Left hindlimb (tissue), 1 donor: ENCODE data around the gene HNRNPD.
A peak's percentile ranks its signal among the peaks of the same experiment; 100 is the strongest.
"Not testable (repeated sequence)": the region's sequence is repeated elsewhere in the genome, so short reads cannot be mapped to it uniquely, and the experiment has no call there.

Experiments
- DNase-seq: peaks from one replicate; pipeline ENCODE4 v3.0.0-alpha.2; 2018

Gene HNRNPD, protein sequence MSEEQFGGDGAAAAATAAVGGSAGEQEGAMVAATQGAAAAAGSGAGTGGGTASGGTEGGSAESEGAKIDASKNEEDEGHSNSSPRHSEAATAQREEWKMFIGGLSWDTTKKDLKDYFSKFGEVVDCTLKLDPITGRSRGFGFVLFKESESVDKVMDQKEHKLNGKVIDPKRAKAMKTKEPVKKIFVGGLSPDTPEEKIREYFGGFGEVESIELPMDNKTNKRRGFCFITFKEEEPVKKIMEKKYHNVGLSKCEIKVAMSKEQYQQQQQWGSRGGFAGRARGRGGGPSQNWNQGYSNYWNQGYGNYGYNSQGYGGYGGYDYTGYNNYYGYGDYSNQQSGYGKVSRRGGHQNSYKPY

DNA sequence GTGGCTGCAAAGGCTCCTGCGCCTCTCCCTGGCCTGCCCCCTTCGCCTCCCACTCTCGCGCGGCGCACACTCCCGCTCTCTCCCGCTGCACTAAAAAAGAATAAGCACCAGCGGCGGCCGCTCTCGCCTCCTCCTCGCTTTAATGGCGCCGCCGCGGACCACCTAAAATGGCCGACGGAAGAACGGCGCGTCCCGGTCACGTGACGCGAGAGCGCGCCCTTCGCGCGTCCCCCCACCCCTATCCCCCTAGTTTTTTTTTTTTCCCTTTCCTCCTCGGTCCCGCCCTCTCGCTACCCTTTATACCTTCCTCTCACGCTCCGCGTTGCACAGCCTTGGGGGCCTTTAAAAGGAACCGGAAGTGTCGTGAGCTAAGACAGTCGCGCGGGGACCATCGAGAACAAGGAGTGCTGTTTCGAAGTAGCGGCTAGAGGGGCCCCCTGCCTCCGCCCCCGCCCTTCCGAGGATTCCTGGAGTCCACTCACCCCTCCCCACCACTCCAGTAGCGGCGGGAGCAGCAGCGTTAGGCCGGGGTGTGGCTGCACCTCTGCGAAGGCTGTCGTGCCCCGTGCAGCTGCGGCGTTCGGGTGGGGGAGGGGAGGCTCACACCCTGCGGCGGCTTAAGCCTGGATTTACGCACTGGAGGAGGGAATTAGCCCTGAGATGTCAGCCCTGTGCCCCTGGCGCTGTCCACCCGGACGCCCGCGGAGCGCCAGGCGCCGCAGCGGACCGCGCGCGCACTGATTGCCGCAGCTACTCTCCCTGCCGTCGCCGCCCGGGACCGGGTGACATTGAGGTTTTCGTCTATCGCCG, at the start of gene HNRNPD:
HNRNPD (minus strand) TSS at position 176 of the 810 bp plus-strand sequence. CDS start 313 bp downstream, outside the sequence.
- peak; percentile 99 for DNase-seq

- DNase-seq, result no peak
Observed at GRCh38 chr4:82422616-82423015, 48.8 kb upstream of the HNRNPD start.

DNA sequence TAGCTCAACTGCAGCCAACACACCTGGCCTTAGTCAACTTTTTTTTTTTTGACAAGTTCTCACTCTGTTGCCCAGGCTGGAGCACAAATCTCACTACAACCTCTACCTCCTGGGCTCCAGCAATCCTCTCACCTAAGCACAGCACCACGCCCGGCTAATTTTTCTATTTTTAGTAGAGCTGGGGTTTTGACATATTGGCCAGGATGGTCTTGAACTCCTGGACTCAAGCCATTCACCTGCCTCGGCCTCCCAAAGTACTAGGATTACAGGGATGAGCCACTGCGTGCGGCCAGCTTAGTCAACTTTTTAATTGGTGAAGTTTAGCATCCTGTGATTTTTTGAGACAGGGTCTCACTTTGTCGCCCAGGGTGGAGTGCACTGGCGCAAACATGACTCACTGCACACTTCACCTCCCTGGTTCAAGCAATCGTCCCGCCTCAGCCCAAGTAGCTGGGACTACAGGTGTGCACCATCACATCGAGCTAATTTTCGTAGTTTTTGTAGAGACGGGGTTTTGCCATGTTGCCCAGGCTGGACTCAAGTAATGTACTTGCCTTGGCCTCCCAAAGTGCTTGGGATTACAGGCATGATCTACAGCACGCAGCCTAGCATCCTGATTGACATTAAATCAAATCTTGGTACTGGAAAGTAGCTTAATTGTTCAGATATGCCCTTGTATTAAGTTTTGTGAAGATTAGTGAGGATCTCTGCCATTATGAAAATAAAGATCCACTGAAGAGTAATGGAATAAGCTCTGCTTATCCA, 48.2 kb upstream of the HNRNPD start:
- DNase-seq, result no peak

- DNase-seq, result no peak
Observed at GRCh38 chr4:82419451-82419850, 45.7 kb upstream of the HNRNPD start.

- DNase-seq, result no peak
Observed at GRCh38 chr4:82415922-82416365, 42.2 kb upstream of the HNRNPD start.

DNA sequence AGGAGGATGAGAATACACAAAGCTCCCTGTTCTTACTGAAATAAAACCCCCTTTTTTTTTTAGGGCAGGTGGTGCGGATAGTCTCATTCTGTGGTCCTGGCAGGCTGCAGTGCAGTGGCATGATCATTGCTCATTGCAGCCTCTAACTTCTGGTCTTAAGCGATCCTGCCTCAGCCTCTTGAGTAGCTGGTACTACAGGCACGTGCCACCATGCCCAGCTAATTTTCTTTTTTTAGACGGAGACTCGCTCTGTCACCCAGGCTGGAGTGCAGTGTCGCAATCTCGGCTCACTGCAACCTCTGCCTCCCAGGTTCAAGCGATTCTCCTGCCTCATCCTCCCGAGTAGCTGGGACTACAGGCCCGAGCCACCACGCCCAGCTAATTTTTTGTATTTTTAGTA, 41.3 kb upstream of the HNRNPD start:
- DNase-seq, result not testable (repeated sequence)

DNA sequence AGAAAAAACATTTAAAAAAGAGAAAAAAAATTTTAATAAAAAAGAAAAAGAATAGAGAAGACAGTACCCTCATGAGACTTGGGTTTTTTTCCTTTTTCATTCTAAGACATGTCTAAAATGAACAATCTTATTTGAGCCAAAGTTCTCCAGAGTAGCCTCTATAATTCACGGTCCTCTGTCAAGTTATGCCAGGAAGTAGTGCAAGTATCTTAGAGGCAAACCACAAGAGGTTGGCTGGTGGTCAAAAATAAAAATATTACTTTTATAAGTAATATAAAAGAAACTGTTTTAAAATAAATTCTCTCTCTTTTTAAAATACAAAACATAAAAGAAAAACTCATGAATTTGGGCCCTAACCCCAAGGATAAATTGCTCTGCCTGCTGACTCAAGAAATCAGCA, 29.9 kb upstream of the HNRNPD start:
- DNase-seq, result no peak

DNA sequence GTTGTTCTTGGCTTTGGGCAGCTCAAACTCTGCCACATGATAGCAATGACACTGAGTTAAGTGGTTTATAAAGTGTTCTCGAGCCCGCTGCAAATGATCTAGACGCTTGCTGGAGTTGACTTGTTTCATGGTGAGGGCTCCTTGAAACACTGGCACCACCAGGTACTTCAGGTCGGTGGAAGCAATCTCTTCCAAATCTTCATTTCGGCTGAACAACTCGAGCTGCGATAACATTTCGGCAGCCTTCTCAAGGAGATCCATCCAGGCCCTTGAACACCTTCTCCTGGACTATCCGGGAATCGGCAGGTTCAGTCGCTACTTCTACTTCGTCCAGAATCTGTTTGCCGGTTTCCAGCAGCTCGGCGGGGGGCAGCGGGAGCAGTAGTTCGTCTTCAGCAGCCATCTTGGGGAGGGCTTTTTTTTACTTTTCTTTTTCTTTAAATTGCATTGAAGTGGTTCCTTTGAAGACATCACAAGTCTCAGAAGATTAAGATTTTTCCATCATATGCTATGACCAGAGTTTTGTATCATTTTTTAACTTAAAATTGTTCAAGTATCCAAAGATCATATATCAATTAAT, 28.5 kb upstream of the HNRNPD start:
- DNase-seq, result no peak

DNA sequence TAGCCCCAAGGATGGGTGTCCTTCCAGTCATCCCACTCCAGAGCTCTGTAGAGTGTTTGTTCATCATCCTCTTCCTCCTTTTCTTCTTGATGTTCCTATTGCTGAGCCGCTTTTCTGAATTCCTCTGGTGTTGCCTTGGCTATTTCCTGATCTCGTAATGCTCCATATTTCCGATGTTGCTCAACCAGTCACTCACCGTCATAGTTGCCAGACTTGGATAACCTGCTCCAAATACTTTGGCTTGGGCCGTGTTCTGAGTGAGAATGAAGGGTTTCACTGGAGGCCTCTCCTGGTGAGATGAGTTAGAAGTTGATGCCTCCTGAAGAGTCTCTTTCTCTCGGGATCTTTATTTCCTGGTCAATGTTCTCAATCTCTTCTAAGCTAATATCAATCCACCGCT, 27.8 kb upstream of the HNRNPD start:
- no peak for DNase-seq

GRCh38 chr4:82398263-82398662, 24.5 kb upstream of the HNRNPD start:
- DNase-seq, result no peak

DNA sequence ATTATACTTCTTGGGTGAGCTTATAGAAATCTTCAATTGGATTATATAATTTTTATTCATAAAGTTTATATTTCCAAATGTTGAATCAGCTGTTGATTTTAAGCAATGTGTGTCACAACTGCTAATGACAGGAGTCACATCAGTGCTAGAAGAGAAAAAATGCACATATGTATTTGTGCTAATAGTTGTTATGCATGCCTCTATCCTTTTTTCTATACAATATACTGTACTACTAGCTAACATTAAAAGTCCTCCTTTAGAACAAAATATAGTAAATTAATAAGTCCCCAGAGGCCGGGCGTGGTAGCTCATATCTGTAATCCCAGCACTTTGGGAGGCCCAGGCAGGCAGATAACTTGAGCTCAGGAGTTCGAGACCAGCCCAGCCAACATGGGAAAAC, 23.7 kb upstream of the HNRNPD start:
- no peak for DNase-seq

DNA sequence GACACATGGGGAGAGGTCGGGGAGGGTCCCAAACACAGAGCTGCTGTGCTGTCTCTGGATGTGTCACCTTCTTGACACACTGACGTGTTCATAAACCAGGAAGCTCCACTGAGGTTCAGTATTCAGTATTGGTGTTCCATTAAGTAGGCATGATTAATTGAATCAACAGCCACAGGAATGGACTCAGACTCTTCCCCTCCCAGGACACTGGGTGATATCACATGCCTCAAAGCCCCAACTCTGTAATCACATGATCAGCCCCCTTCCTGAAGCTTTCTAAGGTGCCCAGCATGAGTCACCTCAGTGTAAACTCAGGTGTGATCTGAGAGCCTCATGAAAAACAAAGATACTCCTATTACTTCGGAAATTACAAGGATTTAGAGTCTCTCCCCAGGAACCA, 21.1 kb upstream of the HNRNPD start:
- DNase-seq, result no peak

DNA sequence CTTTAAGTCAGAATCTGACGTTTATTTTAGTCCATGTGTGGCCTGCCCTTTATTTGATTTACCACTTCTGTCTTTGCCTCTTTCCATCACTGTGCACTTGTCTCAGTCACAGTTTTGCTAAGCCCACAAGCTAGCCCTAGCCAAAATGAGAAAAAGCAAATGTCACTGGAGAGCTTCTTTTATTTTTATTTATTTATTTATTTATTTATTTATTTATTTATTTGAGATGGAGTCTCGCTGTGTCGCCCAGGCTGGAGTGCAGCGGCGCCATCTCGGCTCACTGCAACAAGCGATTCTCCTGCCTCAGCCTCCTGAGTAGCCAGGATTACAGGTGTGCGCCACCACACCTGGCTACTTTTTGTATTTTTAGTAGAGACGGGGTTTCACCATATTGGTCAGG, 16.3 kb upstream of the HNRNPD start:
- not testable (repeated sequence) for DNase-seq

- DNase-seq, result no peak
Observed at GRCh38 chr4:82388405-82388804, 14.6 kb upstream of the HNRNPD start.

DNA sequence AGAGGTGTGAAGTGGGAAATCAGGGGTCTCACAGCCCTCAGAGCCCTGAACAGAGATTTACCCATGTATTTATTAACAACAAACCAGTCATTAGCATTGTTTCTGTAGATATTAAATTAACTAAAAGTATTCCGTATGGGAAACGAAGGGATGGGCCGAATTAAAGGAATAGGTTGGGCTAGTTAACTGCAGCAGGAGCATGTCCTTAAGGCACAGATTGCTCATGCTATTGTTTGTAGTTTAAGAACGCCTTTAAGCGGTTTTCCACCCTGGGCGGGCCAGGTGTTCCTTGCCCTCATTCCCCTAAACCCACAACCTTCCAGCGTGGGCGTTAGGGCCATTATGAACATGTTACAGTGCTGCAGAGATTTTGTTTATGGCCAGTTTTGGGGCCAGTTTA, 12.5 kb upstream of the HNRNPD start:
- DNase-seq, result not testable (repeated sequence)

GRCh38 chr4:82382751-82383150, 9.0 kb upstream of the HNRNPD start:
- no peak for DNase-seq

DNA sequence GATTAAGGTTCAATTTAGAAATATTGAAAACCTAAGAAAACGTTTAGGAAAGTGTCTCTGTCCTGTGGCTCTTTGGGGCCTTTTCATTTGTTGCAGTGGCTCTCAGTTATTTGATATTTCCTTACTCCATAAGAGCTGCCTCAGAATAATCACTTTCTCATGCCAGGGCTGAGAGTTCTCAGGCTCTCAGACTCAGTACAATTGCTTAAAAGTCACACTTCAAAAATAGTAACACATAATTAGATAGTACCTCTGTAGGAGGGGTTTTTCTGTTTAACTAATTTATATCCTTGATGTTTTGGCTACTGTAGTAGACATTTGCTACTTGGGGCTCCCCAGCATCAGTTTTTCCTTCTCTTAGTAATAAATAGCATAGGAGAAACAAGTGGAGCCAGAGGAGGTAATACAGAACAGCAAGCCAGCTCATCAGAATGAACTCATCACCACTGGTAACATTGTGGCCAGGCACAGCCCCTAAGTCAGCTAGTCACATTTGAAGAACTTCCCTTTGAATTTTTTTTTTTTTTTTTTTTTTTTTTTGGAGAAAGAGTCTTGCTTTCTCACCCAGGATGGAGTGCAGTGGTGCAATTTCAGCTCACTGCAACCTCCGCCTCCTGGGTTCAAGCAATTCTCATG, 8.0 kb upstream of the HNRNPD start:
- no peak for DNase-seq

DNA sequence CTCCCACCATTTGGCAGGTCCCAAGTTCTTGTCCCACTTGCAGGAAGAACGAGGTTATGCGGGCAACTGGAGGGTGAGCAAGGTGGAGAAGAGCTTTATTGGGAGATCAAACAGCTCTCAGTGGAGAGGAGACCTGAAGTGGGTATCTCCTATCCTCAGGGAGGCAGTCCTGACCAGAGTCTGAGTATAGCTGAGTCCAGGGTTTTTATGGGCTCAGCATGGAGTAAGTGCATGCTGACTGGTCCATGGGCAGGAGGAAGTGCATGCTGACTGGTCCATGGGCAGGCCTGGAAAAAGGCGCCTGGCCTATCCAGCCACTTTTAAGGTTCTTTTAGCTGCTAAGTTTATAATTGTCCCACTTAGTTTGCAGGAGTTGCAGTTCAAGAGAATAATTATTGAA, 7.4 kb upstream of the HNRNPD start:
- DNase-seq, result no peak

DNA sequence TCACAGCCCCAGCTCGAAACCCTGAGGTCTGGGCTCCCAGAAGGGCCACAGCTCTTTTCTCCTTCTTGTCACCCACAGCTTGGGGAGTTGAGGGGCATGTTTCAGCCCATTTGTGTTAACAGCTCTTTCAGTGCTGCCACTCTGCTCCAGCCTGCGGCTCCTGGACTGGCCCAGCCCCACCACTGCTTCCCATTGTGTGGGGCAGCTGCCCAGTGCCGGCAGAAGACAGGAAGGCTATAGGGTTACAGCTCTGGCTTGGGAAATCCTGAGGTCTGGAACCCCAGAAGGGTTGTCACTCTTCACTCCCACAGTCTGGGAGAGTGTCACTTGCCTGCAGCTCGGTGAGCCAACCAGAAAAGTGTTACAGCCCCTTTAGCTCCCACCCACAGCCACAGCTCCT, 7.0 kb upstream of the HNRNPD start:
- no peak for DNase-seq

DNA sequence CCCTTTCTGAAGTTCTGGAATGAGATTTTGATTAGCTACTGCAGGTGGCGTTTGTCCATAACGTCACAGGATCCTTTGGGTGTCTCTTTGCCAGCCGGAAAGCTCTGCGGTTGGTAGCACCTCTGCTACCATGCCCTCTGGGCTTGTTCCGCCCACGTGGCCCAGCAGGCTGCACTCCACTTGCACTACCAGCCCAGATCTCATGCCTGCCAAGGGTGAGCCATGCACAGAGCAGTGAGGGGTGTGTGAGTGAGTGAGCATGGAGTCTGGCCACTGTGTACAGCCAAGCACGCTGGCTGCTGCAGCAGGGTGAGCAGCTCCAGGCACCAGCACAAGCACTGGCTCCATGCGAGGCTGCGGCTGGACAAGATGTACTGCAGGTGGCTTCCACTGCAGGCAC, 6.6 kb upstream of the HNRNPD start:
- no peak for DNase-seq

DNA sequence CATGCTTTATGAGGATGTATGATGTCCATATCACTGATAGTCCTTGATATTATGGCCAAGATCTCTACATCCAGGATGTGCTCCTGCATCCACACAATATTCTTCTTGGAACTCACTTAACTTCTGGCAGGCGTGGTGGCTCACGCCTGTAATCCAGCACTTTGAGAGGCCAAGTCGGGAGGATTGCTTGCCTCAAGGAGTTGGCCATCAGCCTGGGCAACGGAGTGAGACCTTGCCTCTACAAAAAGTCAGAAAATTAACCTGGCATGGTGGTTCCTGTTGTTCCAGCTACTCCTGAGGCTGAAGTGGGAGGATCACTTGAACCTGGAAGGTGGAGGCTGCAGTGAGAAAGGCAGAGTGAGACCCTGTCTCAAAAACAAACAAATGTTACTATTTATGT, 2.3 kb upstream of the HNRNPD start:
- no peak for DNase-seq

GRCh38 chr4:82373486-82373815, 340 bp downstream of the HNRNPD start:
- no peak for DNase-seq
